ENCODE data around the gene ABHD8. TPM values are rescaled to one million over a fixed set of nuclear protein-coding genes. Genes with fewer than 3 reads are reported as not detected.

ABHD8 gene
- polyA plus RNA-seq, 1 experiment: 6.1 TPM

GRCh38 chr19:17327068-17327653 lies 23.9 kb upstream of the ABHD8 start:
- Histone ChIP-seq H3K9me3 (ENCODE audit: control insufficient read depth, insufficient read depth, low read length) (peaks cover 5% of the 10 kb centered on the region; the same call in 1 of the 2 replicates), H3K27me3 (ENCODE audit: control insufficient read depth, insufficient read depth, low read length) (peaks cover 3% of the 10 kb centered on the region), H3K27ac (ENCODE audit: low read depth, low read length) (no peak overlapping the region), H3K4me3 (ENCODE audit: low read depth, low read length) (no peak overlapping the region)
- ChIA-PET CTCF (no interaction called here), POLR2A (interaction anchor here (0.6 kb wide), 1 partner anchor 28 kb away, joined by 6 read pairs; no protein-coding TSS in a partner anchor)
- DNase-seq (ENCODE audit: low read depth, low spot score): no peak
- TF ChIP-seq, protein P1, sequence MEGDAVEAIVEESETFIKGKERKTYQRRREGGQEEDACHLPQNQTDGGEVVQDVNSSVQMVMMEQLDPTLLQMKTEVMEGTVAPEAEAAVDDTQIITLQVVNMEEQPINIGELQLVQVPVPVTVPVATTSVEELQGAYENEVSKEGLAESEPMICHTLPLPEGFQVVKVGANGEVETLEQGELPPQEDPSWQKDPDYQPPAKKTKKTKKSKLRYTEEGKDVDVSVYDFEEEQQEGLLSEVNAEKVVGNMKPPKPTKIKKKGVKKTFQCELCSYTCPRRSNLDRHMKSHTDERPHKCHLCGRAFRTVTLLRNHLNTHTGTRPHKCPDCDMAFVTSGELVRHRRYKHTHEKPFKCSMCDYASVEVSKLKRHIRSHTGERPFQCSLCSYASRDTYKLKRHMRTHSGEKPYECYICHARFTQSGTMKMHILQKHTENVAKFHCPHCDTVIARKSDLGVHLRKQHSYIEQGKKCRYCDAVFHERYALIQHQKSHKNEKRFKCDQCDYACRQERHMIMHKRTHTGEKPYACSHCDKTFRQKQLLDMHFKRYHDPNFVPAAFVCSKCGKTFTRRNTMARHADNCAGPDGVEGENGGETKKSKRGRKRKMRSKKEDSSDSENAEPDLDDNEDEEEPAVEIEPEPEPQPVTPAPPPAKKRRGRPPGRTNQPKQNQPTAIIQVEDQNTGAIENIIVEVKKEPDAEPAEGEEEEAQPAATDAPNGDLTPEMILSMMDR (IDR thresholded peaks at IDR 0.05; ENCODE audit: low read depth, low read length): no peak

DNA sequence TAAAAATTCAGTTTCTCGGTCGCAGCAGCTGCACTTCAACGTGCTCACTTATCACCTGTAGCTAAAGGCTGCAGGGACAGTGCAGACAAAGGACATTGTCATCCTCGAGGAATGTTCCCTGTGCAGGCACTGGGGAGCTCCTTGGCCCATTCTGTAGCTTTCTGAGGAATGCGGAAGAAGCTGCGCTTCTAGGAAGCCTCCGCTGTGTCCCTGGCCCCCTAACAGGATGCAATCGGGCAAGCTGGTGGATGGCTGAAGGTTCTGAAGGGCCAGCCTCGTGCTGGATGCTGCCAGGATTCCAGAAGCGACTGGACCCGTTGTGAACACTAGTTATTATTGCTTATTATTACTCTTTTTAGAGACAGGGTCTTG lies 23.4 kb upstream of the ABHD8 start:
- ChIA-PET POLR2A (interaction anchor here (0.6 kb wide), 1 partner anchor 29 kb away, joined by 6 read pairs; no protein-coding TSS in a partner anchor), CTCF (no interaction called here)
- no peak for DNase-seq (ENCODE audit: low read depth, low spot score)
- Histone ChIP-seq H3K4me3 (ENCODE audit: low read depth, low read length) (no peak overlapping the region), H3K27me3 (ENCODE audit: control insufficient read depth, insufficient read depth, low read length) (peaks cover 3% of the 10 kb centered on the region), H3K9me3 (ENCODE audit: control insufficient read depth, insufficient read depth, low read length) (peaks cover 5% of the 10 kb centered on the region; the same call in 1 of the 2 replicates), H3K27ac (ENCODE audit: low read depth, low read length) (no peak overlapping the region)
- TF ChIP-seq, protein P1 (IDR thresholded peaks at IDR 0.05; ENCODE audit: low read depth, low read length): no peak

- Histone ChIP-seq H3K9me3 (ENCODE audit: control insufficient read depth, insufficient read depth, low read length) (peaks cover 5% of the 10 kb centered on the region; the same call in 1 of the 2 replicates), H3K27ac (ENCODE audit: low read depth, low read length) (no peak overlapping the region), H3K27me3 (ENCODE audit: control insufficient read depth, insufficient read depth, low read length) (peaks cover 3% of the 10 kb centered on the region), H3K4me3 (ENCODE audit: low read depth, low read length) (no peak overlapping the region)
- TF ChIP-seq, protein P1 (IDR thresholded peaks at IDR 0.05; ENCODE audit: low read depth, low read length): no peak
- CTCF ChIA-PET: no interaction called here
- DNase-seq (ENCODE audit: low read depth, low spot score): no peak
- POLR2A ChIA-PET: no interaction called here
These were observed 22.8 kb upstream of the ABHD8 start for GRCh38 chr19:17325881-17326594.

- Histone ChIP-seq H3K4me3 (ENCODE audit: low read depth, low read length) (no peak overlapping the region), H3K27ac (ENCODE audit: low read depth, low read length) (no peak overlapping the region), H3K27me3 (ENCODE audit: control insufficient read depth, insufficient read depth, low read length) (peaks cover 3% of the 10 kb centered on the region), H3K9me3 (ENCODE audit: control insufficient read depth, insufficient read depth, low read length) (peaks cover 3% of the 10 kb centered on the region; the same call in 1 of the 2 replicates)
- ChIA-PET CTCF (no interaction called here), POLR2A (interaction anchor here (0.6 to 1.4 kb wide), 3 partner anchors 9 to 20 kb away, joined by 3 to 5 read pairs (median 3); partner anchors contain the start of gene DDA1)
- TF ChIP-seq, protein P1 (IDR thresholded peaks at IDR 0.05; ENCODE audit: low read depth, low read length): no peak
- DNase-seq (ENCODE audit: low read depth, low spot score): no peak
These were observed 21.9 kb upstream of the ABHD8 start for GRCh38 chr19:17325133-17325532.
